OCI-LY7 (cell line): ENCODE data around the gene OR52D1.

Experiments used
- CTCF ChIP-seq: fragments of 200-600 bp; sonication (generic); conservative IDR thresholded peaks from 2 replicates; pipeline ENCODE4 v1.5.1; 2014; ENCODE audit warnings: mild to moderate bottlenecking, antibody characterized with exemption, low read length, moderate library complexity, mixed read lengths
- EZH2phosphoT487 ChIP-seq: fragments of 200-600 bp; sonication (generic); IDR thresholded peaks from 2 replicates; pipeline ENCODE4 v1.6.1; 2018; ENCODE audit warnings: low read depth, borderline replicate concordance, mild to moderate bottlenecking, mixed run types, antibody characterized with exemption, low read length, moderate library complexity, mixed read lengths

GRCh38 chr11:5531053-5531831, 42.8 kb downstream of the OR52D1 start:
- TF ChIP-seq CTCF = no peak
- no peak for TF ChIP-seq EZH2phosphoT487
